IPS-18a (cell line): ENCODE data around the gene NPPC.

Source experiments
- H3K27ac ChIP-seq: one replicate; pipeline ENCODE4 v1.5.1; 2013; ENCODE audit warnings: low read length
- H3K27me3 ChIP-seq: one replicate; pipeline ENCODE4 v1.6.1; 2013; ENCODE audit warnings: mild to moderate bottlenecking, low read length; ENCODE audit not compliant: control insufficient read depth, insufficient read depth
- H3K36me3 ChIP-seq: one replicate; pipeline ENCODE4 v1.6.1; 2013; ENCODE audit warnings: low read depth, low read length; ENCODE audit not compliant: control insufficient read depth
- H3K4me1 ChIP-seq: one replicate; pipeline ENCODE4 v1.6.1; 2013; ENCODE audit warnings: low read depth, low read length; ENCODE audit not compliant: control insufficient read depth
- H3K4me3 ChIP-seq: one replicate; pipeline ENCODE4 v1.5.1; 2013; ENCODE audit warnings: low read length
- H3K9ac ChIP-seq: one replicate; pipeline ENCODE4 v1.6.1; 2013; ENCODE audit warnings: mild to moderate bottlenecking, low read length, moderate library complexity
- H3K9me3 ChIP-seq: one replicate; pipeline ENCODE4 v1.6.1; 2013; ENCODE audit warnings: low read depth, low read length; ENCODE audit not compliant: control insufficient read depth

Gene NPPC

DNA sequence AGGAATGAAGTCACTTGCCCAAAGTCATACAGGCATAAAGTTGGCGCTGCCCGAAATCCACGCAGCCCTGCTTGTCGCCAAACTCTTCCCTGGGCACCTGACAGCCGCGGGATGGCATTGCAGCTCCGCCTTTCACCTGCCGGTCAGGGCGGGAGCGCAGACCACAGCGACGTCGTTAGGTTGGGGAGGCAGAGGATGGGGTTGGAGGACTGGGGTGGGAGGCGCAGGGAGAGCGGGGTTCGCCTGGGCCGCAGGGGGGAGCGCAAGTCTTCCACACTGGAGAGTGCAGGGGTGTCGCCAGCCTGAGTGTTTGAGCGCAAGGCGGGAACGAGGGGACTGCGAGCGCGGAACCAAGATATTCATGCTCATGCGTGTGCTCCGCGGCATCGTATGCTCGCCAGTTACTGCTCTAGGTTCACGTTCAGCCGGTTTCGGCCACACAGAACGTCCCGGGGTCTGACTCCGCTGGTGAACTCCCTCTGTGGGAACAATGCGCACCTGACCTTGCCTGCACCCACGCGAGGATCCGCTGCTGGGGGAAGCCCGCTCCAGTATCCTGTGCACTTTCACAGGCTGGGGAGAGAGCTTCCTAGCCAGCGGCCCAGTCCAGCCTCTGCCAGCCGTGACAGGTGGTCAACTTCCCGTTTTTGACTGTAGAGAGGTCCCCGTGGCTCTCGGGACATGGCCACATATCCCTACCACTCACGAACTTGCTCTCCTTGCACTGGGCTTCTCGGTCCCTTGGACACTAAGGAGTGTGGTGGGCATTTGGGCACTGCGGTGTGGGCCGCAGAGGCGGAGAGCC, 767 bp upstream of the NPPC start:
- peaks cover 9% of the 10 kb centered on the region for H3K4me1 ChIP-seq
- peaks cover 58% of the 10 kb centered on the region for H3K27me3 ChIP-seq
- H3K9me3 ChIP-seq, result no peaks in the 10 kb centered on the region
- no peak overlapping the region for H3K27ac ChIP-seq
- no peaks in the 10 kb centered on the region for H3K36me3 ChIP-seq
- H3K9ac ChIP-seq, result no peak overlapping the region
- H3K4me3 ChIP-seq, result peak overlapping the region; percentile 53

DNA sequence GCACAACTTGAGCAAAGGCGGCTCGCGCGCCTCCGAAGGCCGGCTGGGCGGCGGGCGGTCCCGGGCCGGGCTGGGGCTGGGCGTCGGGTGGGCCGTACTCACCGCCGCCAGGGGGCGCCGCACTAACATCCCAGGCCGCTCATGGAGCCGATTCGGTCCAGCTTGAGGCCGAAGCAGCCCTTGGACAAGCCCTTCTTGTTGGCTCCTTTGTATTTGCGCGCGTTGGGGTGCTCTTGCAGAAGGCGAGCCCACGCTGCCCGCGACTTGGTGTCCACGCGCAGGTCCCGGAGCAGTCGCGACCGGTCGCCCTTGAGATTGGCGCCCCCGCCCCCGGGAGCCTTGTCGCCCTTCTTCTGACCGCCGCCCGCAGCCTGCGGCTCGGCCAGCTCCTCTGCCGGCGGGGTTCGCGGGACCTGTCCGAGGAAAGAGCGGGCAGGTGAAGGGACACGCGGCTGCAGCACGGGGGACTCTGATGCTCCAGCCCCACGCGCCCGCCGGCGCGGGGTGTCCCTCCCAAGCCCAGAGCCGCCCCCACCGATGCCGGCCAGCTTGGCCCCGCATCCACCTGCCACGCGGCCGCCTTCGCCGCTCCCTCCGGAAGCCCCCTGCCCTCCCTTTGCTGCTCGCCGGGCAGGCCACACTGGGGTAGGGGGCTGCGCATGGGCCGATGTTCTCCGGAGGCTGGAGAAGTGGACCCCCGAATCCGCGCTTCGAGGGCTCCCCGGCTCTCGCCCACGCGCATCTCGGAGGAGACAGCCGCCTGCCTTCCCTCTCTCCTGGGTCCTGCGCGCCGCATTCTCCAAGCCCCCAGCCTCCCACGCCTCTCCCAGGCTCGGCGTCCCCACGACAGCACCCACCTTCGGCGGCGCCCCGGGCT, 655 bp downstream of the NPPC start:
- peaks cover 58% of the 10 kb centered on the region for H3K27me3 ChIP-seq
- H3K9ac ChIP-seq, result no peak overlapping the region
- H3K4me3 ChIP-seq, result peak overlapping the region; percentile 53
- no peaks in the 10 kb centered on the region for H3K36me3 ChIP-seq
- no peak overlapping the region for H3K27ac ChIP-seq
- peaks cover 9% of the 10 kb centered on the region for H3K4me1 ChIP-seq
- H3K9me3 ChIP-seq, result no peaks in the 10 kb centered on the region

DNA sequence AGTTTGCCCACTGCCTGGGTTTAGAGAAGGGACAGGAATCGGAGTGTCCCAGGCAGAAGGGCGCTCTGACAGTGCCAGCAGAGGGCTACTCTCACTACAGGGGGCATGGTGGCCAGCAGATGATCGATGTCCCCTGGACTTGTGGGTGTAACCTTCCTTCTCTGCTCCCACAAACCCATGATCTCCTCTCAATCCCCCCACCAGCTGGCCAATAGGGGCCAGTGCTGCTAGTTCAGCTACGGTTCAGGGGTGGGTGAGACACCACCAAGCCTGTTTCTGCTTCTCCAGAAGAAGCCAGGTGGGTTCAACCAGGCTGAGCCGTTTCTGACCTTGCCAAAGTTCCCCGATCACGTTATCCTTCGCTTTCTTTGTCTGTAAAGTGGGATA, 1.3 kb downstream of the NPPC start:
- H3K9ac ChIP-seq, result no peak overlapping the region
- peaks cover 58% of the 10 kb centered on the region for H3K27me3 ChIP-seq
- H3K4me3 ChIP-seq, result peak overlapping the region; percentile 37
- no peaks in the 10 kb centered on the region for H3K36me3 ChIP-seq
- no peak overlapping the region for H3K27ac ChIP-seq
- peaks cover 9% of the 10 kb centered on the region for H3K4me1 ChIP-seq
- H3K9me3 ChIP-seq, result no peaks in the 10 kb centered on the region

DNA sequence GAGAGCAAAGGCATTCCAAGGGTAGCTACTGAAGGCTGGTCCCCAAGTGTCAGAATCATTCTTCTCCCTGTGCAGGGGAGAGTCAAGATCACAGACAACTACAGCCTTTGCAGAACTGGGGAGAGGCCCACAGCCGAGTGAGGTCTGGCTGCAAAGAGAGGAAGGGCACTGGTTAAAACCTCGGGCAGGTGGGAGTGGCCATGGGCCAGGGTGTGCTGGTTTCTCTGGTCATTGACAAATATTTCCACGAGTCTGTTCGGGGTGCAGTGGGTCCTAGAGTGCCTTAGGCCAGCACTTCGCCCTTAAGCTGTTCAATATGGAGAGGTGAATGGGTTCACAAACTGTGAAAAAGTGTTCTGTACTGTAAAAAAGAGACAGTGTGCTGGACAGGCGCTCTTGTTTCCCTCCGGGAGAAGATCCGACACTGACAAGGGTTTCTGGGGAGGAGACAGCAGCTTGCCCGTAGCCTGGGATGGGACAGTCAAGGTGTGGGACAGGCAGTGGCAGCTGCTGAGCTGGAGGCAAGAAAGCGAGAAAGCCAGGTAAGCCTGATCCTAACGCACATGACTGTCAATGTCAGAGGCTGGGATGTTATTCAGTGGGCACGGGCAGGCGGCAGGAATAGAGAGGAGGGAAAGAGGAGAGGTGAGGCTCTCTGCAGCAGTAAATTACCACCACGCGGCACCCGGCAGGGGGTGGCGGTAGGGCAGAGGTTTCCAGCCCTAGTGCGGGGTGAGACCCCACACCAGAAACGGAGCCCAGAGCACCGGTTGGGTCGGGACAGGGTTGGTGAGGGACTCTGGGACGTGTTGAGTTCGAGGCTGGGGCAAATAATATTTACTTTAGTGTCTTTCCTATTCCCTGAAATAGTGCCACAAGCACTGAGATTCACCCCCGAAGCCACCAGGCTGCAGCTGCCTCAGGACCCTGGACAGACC, 2.0 kb downstream of the NPPC start:
- H3K9ac ChIP-seq, result no peak overlapping the region
- peak overlapping the region; percentile 37 for H3K4me3 ChIP-seq
- peaks cover 9% of the 10 kb centered on the region for H3K4me1 ChIP-seq
- H3K36me3 ChIP-seq, result no peaks in the 10 kb centered on the region
- H3K9me3 ChIP-seq, result no peaks in the 10 kb centered on the region
- H3K27ac ChIP-seq, result no peak overlapping the region
- peaks cover 58% of the 10 kb centered on the region for H3K27me3 ChIP-seq

DNA sequence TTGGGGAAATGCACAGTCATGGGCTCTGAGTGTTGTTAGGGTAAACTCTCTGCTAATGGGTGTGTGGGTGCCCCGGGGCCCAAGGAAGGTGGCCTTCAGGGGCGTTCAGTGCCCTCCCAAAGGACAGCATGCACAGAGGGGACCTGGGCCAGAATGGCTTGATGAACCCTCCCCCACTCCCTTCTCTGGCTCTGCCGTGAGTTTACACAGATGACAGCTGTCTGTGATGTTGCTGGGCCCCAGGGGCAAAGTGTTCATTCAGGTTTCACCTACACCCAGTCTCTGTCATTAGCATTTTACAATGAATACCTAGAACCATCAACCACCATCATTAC, 3.2 kb downstream of the NPPC start:
- Histone ChIP-seq H3K9ac (no peak overlapping the region), H3K36me3 (no peaks in the 10 kb centered on the region), H3K27me3 (peaks cover 46% of the 10 kb centered on the region), H3K9me3 (no peaks in the 10 kb centered on the region), H3K27ac (no peak overlapping the region), H3K4me3 (no peak overlapping the region), H3K4me1 (peaks cover 9% of the 10 kb centered on the region)

DNA sequence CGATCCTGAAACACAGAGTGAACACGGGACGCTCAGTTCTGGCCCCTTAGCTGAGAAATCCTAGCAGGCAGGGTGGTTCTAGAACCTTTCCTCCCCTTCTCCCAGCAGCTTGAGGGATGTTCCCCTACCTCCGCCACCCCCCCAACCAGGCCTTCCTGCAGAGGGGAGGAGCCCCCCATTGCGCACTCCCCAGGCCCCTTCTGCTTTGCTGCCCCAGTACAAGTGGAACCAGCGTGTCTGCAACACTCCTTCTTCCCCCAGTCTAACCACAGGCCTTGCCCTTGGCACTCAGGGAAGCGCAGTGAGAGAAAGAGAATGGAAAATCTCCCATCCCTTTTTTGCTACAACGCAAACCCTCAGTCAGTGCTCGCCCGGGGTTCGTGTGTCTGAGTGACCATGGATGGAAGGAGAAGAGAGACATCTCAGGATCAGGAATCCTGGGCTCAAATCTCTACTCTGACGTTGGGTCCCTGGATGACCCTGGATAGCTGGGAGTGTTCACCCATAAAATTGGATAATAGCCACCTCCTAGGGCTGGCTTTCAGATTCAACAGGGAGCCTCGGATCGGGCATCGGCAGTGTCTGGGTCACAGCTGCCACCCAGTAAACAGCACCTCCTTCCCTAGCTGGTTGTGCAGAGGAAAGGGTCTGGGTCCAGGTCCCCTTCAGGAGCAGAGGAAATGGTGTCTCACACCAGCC, 3.7 kb downstream of the NPPC start:
- peaks cover 9% of the 10 kb centered on the region for H3K4me1 ChIP-seq

DNA sequence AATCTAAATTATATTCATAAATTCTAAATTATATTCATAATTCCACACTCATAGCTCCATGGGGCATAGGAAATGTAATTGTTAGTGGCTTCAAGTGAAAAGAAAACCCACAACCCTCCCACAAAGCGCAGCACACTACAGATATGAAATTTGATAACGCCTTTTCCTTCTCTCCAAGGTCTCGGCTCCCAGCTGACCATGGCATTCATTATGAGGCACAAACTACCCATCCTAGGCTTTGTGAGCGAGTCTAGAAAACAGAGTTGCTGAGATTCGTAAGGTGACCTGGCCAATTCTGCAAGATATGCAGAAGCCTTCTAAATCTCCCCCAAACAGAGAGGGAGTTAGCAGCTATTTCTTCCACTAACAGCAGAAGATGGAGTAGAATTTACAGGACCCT, 5.4 kb downstream of the NPPC start:
- H3K4me1 ChIP-seq, result peaks cover 7% of the 10 kb centered on the region
- H3K9ac ChIP-seq, result no peak overlapping the region
- peaks cover 24% of the 10 kb centered on the region for H3K27me3 ChIP-seq
- H3K4me3 ChIP-seq, result no peak overlapping the region
- H3K27ac ChIP-seq, result no peak overlapping the region
- no peaks in the 10 kb centered on the region for H3K9me3 ChIP-seq
- H3K36me3 ChIP-seq, result no peaks in the 10 kb centered on the region

More for the DNA sequence above, 3.7 kb downstream of the NPPC start:
- H3K4me3 ChIP-seq, result no peak overlapping the region
- no peaks in the 10 kb centered on the region for H3K36me3 ChIP-seq
- no peaks in the 10 kb centered on the region for H3K9me3 ChIP-seq
- peaks cover 41% of the 10 kb centered on the region for H3K27me3 ChIP-seq
- no peak overlapping the region for H3K27ac ChIP-seq
- no peak overlapping the region for H3K9ac ChIP-seq

DNA sequence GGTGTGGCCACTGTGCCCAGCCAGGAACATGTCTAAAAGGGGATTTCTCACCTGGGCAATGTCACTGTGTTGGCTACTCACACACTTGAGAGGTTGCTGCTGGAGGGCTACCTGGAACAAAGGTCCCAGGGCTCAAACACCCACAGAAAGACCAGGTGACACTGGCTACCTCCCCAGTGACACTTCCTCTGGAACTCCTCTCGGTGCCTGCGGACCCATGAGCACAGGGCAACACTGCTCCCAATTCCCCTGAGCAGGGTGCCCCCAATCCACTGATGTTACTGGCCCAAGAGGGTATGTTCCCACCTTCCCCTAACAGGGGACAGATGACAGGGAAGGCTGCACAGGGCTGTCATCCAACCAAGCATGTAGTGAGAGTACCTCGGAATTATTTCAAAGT, 5.8 kb downstream of the NPPC start:
- no peaks in the 10 kb centered on the region for H3K36me3 ChIP-seq
- no peak overlapping the region for H3K27ac ChIP-seq
- H3K4me3 ChIP-seq, result no peak overlapping the region
- H3K9ac ChIP-seq, result no peak overlapping the region
- H3K4me1 ChIP-seq, result peaks cover 7% of the 10 kb centered on the region
- peaks cover 20% of the 10 kb centered on the region for H3K27me3 ChIP-seq
- H3K9me3 ChIP-seq, result no peaks in the 10 kb centered on the region

DNA sequence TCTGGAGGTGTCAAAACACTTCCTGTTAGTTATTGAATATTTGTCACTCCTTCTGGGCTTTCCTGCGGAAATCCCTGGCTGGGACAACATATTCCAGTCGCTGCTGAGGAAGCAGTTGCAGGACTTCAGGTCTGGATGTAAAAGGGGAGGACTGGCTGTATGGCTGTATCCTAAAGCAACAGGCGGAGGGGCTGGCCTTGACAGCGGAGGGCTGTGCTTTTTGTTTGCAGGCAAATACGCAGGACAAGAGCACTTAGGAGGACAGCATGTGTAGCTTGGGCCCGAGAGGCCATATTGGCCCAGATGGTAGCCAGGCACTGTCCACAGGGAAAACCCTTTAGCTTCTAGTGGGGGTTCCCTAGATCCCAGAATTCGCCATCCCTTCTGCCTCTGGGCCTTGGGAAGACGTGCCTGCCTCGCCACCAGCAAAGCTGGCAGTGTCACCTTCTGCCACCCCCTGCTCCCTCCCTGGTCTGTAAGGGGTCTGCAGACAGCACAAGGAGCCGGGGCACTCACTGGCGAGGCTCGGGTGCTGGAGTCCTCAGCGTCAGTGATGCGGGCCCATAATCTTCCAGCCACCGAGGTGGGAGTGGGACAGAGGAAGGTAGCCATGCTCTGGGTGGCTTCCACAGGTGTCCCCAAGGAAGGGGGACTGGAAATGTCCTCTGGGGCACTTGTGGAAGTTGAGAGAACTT, 6.7 kb downstream of the NPPC start:
- Histone ChIP-seq H3K36me3 (no peaks in the 10 kb centered on the region), H3K9ac (no peak overlapping the region), H3K9me3 (no peaks in the 10 kb centered on the region), H3K4me1 (peaks cover under 1% of the 10 kb centered on the region), H3K27me3 (peaks cover 11% of the 10 kb centered on the region), H3K27ac (no peak overlapping the region), H3K4me3 (no peak overlapping the region)

DNA sequence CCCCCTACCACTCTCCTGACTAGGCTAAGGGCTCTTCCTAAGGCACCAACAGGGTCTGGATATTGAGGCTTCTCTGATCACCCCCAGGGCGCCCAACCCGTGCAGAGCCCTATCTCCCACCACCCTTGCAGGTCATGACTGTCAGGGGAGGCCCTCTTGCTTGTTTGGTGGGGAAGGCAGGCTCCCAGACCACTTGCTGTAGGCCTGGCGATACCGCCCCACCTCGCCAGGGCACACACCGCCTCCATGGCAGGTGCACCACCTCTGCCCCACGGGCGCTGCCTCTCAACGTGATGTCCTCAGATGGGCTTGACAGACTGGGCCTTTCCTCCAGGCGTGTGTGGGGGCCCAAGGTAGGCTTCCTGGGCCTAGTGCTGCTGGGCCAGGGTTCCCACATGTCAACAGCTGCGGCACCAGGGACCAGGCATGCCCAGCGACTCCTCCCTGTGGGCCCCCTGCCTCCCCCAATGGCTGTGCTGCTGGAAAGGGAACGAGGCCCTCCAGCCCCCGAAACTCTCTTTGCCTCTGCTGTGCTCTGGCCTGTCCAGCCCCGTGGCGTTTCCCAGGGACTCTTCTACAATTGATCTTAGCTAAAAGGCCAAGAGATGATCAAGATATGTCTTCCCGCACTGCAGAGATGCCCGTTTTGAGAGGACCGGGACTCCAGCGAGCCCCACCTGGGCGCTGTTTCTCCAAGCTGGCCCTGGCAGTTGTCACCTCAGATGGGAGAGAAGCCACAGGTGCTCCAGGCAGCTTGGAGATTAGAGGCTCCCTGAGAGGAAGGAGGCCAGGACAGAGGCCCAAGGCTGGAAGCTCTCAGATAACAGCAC, 7.5 kb downstream of the NPPC start:
- Histone ChIP-seq H3K27ac (no peak overlapping the region), H3K9ac (no peak overlapping the region), H3K4me1 (no peaks in the 10 kb centered on the region), H3K4me3 (no peak overlapping the region), H3K36me3 (no peaks in the 10 kb centered on the region), H3K27me3 (peaks cover 3% of the 10 kb centered on the region), H3K9me3 (no peaks in the 10 kb centered on the region)
